ENCODE measurements around the gene HOXA9.

HOXA9 gene

DNA sequence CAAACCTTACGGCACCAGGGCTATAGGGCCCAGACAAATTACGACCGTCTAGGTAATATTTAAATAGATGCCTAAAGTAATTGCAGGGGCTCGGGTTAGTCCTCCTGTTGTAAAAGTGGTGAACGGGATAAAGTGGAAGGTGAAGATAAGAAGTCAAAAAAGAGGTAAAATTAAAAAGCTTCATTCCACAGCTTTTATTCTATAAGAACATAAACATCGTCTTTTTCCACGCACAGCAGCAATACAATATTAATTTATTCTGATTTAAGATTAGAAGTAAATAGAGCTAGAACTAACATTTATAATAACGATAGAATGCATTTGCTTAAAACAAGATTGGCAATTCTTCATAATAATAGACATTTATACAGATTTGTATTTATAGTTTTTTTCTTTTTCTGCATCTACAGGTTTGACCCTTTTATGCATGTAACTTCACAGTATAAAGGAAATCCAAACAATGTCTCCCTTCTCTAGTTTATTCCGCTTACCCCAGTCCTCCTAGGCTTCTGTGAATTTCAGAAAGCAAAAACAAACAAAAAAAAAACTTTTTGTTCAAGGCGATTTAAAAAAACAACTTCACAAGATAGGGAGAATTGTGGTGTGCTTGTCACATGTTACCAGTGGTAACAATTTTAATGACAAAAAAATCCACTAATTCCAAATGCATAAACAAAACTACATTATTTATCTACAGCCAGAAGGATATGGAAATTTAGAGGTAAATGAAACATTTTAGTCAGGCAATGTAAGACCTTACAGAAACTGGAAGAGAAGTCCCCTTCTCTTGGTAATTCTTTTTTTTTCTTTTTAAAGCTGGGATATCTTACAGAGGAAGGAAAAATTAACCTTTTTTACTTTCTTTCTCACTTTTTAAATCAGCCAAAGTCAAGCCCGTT is 5.3 kb upstream of the HOXA9 start:
- H3K4me3 ChIP-seq (ENCODE audit: low read length): no peak overlapping the region
- peaks cover 2% of the 10 kb centered on the region for H3K9me3 ChIP-seq (ENCODE audit: control insufficient read depth, low read depth, low read length)
- peaks cover 100% of the 10 kb centered on the region for H3K27me3 ChIP-seq (ENCODE audit: control insufficient read depth, insufficient read depth, low read length)
- no peaks in the 10 kb centered on the region for H3K4me1 ChIP-seq (ENCODE audit: control insufficient read depth, low read depth, low read length)
- no peak overlapping the region for H3K27ac ChIP-seq (ENCODE audit: low read length)
- no peaks in the 10 kb centered on the region for H3K36me3 ChIP-seq (ENCODE audit: control insufficient read depth, low read depth, low read length)
- H3K9ac ChIP-seq (ENCODE audit: low read length): no peak overlapping the region

DNA sequence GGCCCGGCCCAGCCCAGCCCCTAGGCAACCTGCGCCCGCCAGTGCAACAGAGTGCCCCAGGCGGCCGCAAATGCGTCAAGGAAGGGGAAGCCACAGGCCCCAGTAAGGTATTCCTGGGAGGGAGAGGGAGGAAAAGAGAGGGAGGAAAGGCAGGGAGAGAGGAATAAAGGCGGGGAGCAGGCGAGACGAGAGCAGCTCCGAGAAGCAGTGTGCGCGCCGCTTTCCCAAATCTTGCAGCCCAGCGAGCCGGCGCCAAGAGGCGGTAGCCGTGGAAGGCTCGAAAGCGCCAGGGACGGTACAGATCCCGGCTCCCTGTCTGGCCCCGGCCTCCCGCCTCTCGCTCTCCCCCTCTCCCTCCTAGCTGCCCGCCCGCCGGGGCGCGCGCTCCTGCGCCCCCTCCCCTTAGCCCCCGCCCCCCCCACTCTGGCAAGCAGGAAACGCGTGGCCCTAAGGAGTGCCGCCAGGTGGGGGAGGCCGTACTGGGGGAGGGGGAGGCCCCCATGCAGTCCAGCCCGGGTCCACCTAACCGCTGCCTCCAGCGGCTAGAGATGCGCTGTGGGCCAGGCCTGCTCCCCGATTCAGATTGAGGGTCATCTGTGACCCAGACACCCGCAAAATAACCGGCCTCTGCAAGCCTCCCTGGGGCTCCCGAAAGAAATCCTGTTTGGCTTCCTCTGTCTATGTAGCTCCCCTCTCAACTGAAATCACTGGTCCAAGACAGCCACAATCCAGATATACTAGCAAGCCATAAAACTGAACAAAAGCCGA is 4.5 kb upstream of the HOXA9 start:
- H3K4me3 ChIP-seq (ENCODE audit: low read length): no peak overlapping the region
- no peak overlapping the region for H3K27ac ChIP-seq (ENCODE audit: low read length)
- peaks cover 2% of the 10 kb centered on the region for H3K9me3 ChIP-seq (ENCODE audit: control insufficient read depth, low read depth, low read length)
- no peaks in the 10 kb centered on the region for H3K4me1 ChIP-seq (ENCODE audit: control insufficient read depth, low read depth, low read length)
- no peak overlapping the region for H3K9ac ChIP-seq (ENCODE audit: low read length)
- H3K36me3 ChIP-seq (ENCODE audit: control insufficient read depth, low read depth, low read length): no peaks in the 10 kb centered on the region
- H3K27me3 ChIP-seq (ENCODE audit: control insufficient read depth, insufficient read depth, low read length): peaks cover 100% of the 10 kb centered on the region

DNA sequence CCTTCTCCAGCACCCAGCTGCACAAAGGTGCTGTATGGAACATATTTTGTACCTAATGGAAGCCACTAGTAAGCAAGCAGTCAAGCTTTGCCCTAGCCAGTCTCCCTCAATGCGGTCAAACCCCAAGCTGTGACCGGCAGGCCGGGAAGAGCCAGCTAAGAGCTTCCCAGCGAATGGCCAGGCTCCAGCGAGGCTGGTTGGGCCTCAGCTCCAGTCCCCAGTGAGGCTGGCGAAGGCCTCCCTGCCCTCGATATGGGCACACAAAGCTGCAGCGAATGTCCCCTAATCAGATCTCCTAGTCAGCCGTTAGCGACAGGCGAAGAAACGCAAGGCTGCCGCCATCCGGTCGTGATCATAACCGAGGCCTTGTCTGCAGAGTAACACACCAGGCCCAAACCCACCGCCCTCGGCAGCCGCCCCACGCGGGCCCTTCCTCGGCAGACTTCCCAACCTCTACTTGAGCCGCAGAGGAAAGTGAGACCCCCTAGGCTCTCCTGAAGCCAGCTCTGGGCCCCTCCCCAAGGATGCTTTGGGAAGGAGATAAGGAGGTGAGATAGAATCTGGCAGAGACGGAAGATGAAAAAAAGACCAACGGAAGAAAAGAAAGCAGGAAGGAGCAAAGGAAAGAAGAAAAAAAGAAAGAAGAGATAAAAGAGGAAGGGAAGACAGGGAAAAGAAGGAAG is 3.1 kb upstream of the HOXA9 start:
- H3K9me3 ChIP-seq (ENCODE audit: control insufficient read depth, low read depth, low read length): peaks cover 2% of the 10 kb centered on the region
- no peak overlapping the region for H3K27ac ChIP-seq (ENCODE audit: low read length)
- H3K27me3 ChIP-seq (ENCODE audit: control insufficient read depth, insufficient read depth, low read length): peaks cover 100% of the 10 kb centered on the region
- no peaks in the 10 kb centered on the region for H3K36me3 ChIP-seq (ENCODE audit: control insufficient read depth, low read depth, low read length)
- no peak overlapping the region for H3K9ac ChIP-seq (ENCODE audit: low read length)
- H3K4me1 ChIP-seq (ENCODE audit: control insufficient read depth, low read depth, low read length): no peaks in the 10 kb centered on the region
- H3K4me3 ChIP-seq (ENCODE audit: low read length): no peak overlapping the region

DNA sequence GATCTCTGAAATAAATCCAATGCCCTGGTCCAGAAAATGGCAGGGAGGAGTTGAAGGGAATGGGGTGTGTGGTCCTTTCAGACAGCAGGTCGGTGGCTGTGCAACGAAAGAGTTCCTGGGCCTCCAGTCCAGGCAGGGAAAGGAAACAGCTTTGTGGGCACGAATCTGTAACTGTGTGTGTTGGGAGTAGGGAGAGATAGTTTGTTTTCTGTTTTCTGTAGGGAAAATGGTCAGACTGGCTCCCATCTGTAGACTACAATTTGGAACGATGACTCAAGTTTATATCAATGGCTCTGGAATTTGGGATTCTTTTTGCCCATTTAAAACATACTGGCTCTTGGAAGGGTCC is 2.6 kb upstream of the HOXA9 start:
- Histone ChIP-seq H3K27me3 (ENCODE audit: control insufficient read depth, insufficient read depth, low read length) (peaks cover 100% of the 10 kb centered on the region), H3K36me3 (ENCODE audit: control insufficient read depth, low read depth, low read length) (no peaks in the 10 kb centered on the region), H3K9me3 (ENCODE audit: control insufficient read depth, low read depth, low read length) (peaks cover 2% of the 10 kb centered on the region), H3K27ac (ENCODE audit: low read length) (no peak overlapping the region), H3K9ac (ENCODE audit: low read length) (peak overlapping the region; percentile 16), H3K4me3 (ENCODE audit: low read length) (no peak overlapping the region), H3K4me1 (ENCODE audit: control insufficient read depth, low read depth, low read length) (no peaks in the 10 kb centered on the region)

DNA sequence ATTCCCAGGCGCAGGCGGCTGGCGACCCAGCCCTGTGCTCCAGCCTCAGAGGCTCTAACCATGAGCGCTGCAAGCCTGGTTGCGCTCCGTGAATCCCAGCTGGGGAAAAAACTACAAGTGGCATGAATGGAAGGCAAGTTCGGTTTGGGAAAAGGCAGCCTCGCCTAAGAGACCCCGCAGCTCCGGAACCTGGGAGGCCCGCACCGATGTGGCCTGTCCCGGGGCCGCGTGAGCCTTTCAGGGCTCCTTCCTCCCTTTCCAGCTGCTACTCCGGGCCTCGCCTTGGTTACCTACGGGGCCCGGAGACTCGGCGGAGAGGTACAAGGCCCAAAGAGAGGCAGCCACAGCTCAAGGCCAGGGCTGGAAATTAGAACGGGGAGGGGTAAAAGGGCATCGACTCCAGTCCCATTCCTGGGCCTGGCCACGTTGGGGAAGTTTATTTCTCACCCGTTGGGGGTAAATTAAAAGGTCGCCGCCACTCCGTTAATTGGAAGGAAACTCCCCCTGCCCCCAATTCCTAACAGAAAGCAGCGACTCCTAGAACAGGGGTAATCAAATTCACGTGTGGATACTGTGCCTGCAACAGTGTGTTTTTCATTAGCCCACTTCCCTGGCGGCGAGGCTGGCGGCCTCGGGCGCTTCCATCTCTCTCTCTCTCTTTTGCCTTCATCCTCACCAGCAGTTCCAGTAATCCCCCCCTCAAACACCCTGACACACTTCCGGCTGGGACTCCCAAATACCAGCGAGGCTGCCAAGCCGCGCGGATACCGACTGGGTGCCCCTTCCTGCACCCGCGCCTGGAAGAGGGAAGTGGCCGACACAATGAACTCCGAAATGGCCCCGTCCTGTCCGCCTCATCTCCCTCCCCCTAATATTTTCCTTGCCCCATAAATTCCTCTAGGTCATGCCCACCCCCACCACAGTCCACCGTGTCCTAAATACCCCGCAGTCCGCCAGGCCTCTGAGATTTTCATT is 1.5 kb upstream of the HOXA9 start:
- H3K4me1 ChIP-seq (ENCODE audit: control insufficient read depth, low read depth, low read length): no peaks in the 10 kb centered on the region
- peaks cover 100% of the 10 kb centered on the region for H3K27me3 ChIP-seq (ENCODE audit: control insufficient read depth, insufficient read depth, low read length)
- no peaks in the 10 kb centered on the region for H3K36me3 ChIP-seq (ENCODE audit: control insufficient read depth, low read depth, low read length)
- H3K27ac ChIP-seq (ENCODE audit: low read length): no peak overlapping the region
- no peak overlapping the region for H3K4me3 ChIP-seq (ENCODE audit: low read length)
- no peak overlapping the region for H3K9ac ChIP-seq (ENCODE audit: low read length)
- H3K9me3 ChIP-seq (ENCODE audit: control insufficient read depth, low read depth, low read length): peaks cover 2% of the 10 kb centered on the region

DNA sequence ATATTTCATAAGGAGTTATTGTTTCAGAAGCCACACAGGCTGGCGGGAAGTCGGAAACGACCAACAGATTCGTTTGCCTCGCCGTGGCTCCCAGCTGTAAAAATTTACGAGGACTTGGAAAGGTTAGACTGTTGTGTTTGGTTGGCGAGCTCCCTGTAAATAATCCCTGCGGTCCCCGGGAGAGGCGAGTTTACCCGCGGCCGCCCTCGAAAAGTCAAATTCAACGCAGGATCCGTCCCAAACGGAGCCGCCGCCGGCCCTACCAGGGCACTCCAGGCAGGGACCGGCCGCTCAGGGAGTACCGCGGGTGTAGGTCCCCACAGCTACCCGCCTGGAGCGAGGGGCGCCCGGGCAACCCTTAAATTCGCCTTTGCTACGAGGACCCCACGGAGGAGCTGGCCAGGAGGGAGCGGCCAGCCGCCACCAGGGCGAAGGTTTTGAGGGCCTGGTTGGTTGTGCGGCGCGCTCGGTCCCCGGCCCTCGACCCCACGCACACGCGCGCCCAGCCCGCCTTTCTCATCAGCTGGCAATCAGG is 726 bp upstream of the HOXA9 start:
- no peaks in the 10 kb centered on the region for H3K36me3 ChIP-seq (ENCODE audit: control insufficient read depth, low read depth, low read length)
- no peak overlapping the region for H3K4me3 ChIP-seq (ENCODE audit: low read length)
- peaks cover 100% of the 10 kb centered on the region for H3K27me3 ChIP-seq (ENCODE audit: control insufficient read depth, insufficient read depth, low read length)
- H3K9me3 ChIP-seq (ENCODE audit: control insufficient read depth, low read depth, low read length): peaks cover 2% of the 10 kb centered on the region
- no peak overlapping the region for H3K9ac ChIP-seq (ENCODE audit: low read length)
- no peak overlapping the region for H3K27ac ChIP-seq (ENCODE audit: low read length)
- H3K4me1 ChIP-seq (ENCODE audit: control insufficient read depth, low read depth, low read length): no peaks in the 10 kb centered on the region

DNA sequence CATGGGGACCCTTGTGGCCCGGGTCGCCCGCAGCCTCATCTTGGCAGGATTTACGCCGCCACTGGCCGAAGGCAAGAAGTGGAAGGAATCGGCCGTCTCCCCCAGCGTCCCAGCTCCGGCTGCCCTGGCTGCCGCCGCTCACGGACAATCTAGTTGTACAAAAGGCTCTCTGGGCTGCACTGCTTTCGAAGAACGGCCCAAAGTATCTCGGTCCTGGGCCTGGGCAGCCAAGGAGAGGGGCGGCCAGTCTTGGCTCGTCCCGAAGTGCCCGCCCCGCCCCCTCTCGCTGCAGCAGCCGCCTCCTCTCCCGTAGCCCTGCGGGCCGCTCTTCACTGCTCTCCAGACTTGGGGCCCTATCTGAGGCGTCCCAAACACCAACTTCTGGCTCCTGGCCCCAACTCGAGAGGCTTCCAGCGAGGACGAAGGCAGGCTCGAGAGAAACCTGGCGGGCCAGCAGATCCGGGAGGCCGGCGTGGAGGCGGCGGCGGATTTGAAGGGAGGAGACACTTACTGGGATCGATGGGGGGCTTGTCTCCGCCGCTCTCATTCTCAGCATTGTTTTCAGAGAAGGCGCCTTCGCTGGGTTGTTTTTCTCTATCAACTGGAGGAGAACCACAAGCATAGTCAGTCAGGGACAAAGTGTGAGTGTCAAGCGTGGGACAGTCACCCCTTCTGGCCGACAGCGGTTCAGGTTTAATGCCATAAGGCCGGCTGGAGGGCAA is 809 bp downstream of the HOXA9 start:
- H3K9ac ChIP-seq (ENCODE audit: low read length): peak overlapping the region; percentile 1
- H3K36me3 ChIP-seq (ENCODE audit: control insufficient read depth, low read depth, low read length): no peaks in the 10 kb centered on the region
- no peak overlapping the region for H3K27ac ChIP-seq (ENCODE audit: low read length)
- H3K4me3 ChIP-seq (ENCODE audit: low read length): no peak overlapping the region
- H3K27me3 ChIP-seq (ENCODE audit: control insufficient read depth, insufficient read depth, low read length): peaks cover 100% of the 10 kb centered on the region
- H3K9me3 ChIP-seq (ENCODE audit: control insufficient read depth, low read depth, low read length): peaks cover 2% of the 10 kb centered on the region
- no peaks in the 10 kb centered on the region for H3K4me1 ChIP-seq (ENCODE audit: control insufficient read depth, low read depth, low read length)

DNA sequence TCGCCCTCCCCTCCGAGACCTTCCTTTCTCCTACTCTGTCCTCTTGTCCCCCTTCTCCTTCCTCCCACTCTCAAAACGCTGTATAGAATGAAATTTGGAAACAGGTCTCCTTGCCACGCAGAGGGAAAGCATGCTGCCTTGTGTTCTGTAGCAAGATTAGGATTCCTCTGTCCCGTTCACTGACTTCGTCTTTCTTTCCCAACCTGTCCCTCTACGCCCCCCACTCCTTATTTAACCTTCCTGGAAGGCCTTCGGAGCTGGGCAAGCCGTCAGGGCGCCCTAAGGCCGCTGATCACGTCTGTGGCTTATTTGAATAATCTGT is 1.3 kb downstream of the HOXA9 start:
- no peak overlapping the region for H3K27ac ChIP-seq (ENCODE audit: low read length)
- H3K4me1 ChIP-seq (ENCODE audit: control insufficient read depth, low read depth, low read length): no peaks in the 10 kb centered on the region
- peaks cover 2% of the 10 kb centered on the region for H3K9me3 ChIP-seq (ENCODE audit: control insufficient read depth, low read depth, low read length)
- no peaks in the 10 kb centered on the region for H3K36me3 ChIP-seq (ENCODE audit: control insufficient read depth, low read depth, low read length)
- H3K27me3 ChIP-seq (ENCODE audit: control insufficient read depth, insufficient read depth, low read length): peaks cover 100% of the 10 kb centered on the region
- peak overlapping the region; percentile 1 for H3K9ac ChIP-seq (ENCODE audit: low read length)
- H3K4me3 ChIP-seq (ENCODE audit: low read length): no peak overlapping the region

DNA sequence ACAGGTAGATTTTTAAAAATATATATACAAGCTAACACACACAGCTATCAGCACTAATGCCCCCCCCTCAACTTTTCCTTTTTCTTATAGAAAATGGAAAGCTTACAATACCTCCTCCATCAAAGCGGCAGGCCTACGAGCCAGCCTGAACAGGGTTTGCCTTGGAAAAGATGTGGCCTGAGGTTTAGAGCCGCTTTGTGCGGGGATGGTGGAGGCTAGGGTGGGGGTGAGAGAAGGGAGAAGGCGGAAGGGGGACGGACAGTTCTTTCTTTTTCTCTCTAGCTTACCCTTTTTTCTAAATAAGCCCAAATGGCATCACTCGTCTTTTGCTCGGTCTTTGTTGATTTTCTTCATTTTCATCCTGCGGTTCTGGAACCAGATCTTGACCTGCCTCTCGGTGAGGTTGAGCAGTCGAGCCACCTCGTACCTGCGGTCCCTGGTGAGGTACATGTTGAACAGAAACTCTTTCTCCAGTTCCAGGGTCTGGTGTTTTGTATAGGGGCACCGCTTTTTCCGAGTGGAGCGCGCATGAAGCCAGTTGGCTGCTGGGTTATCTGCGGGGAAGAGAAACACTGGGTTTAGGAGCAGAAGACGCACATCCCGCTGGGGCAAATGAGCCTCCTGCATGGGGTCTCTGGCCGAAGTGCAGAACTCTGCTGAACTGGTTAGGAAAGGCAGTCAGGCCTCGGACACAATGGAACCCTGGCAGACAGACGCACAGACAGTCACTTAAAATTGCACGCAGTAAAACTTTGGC is 1.9 kb downstream of the HOXA9 start:
- Histone ChIP-seq H3K4me1 (ENCODE audit: control insufficient read depth, low read depth, low read length) (no peaks in the 10 kb centered on the region), H3K9ac (ENCODE audit: low read length) (no peak overlapping the region), H3K36me3 (ENCODE audit: control insufficient read depth, low read depth, low read length) (no peaks in the 10 kb centered on the region), H3K9me3 (ENCODE audit: control insufficient read depth, low read depth, low read length) (peaks cover 2% of the 10 kb centered on the region), H3K27me3 (ENCODE audit: control insufficient read depth, insufficient read depth, low read length) (peaks cover 100% of the 10 kb centered on the region), H3K27ac (ENCODE audit: low read length) (no peak overlapping the region), H3K4me3 (ENCODE audit: low read length) (no peak overlapping the region)

Data from iPS-18a (cell line).